ENCODE measurements around the gene KDF1.

DNA sequence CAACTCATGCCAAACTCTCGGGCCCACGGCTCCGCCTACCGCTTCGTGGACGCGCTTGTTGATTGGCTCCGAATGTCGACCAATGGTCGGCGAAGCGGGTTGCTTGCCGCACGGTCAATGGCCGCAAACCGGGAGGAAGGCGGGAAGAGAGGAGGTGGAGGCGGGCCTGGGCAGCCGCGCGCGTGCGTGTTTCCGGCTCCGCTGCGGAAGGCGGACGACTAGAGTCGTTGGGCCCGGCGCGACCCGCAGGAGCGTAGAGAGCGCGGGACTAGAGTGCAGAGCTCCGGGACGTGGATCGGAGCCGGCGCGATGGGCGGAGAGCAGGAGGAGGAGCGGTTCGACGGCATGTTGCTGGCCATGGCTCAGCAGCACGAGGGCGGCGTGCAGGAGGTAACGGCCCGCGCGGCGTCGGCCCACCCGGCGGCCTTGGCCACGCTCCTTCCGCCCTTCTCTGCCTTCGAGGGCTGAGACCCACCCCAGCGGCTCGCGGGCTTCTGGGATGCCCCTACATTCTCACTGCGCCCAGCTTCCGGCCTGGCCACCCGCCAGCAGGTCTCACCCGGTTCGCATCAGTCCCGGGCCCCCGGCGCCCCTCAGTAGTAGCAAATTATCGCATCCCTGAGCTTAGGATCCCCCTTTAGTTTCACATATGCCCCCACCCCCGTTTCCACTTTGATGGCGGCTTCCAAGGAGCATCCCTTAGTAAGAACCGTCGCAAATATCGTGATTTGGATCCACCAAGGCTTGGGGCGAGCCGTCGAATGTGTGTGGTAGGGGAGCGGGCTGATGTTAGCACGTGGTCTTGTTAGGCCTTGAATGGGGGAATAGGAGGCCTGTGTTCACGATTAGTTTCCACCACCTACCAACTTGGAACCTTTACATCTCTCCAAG, 38.5 kb downstream of the KDF1 start, which contains the start of gene NUDC:
- peak; percentile 85 to 92 for TF ChIP-seq POLR2A (IDR thresholded peaks at IDR 0.05; ENCODE audit: insufficient read depth in 1 of 2, low read depth in 2 of 2, low read length in 2 of 2)
- TF ChIP-seq ZNF34 (CRISPR knock-in tag; IDR thresholded peaks at IDR 0.05; ENCODE audit: borderline replicate concordance), result no peak
- TF ChIP-seq ZNF121 (CRISPR knock-in tag; IDR thresholded peaks at IDR 0.05), result 0 out of 2 replicates have a peak, but pooled peaks have one; percentile 39
- no peak for TF ChIP-seq ARNTL (CRISPR knock-in tag; IDR thresholded peaks at IDR 0.05)
- peak; percentile 63 for TF ChIP-seq MED8 (CRISPR knock-in tag; IDR thresholded peaks at IDR 0.05; ENCODE audit: insufficient replicate concordance)
- TF ChIP-seq, protein P1, sequence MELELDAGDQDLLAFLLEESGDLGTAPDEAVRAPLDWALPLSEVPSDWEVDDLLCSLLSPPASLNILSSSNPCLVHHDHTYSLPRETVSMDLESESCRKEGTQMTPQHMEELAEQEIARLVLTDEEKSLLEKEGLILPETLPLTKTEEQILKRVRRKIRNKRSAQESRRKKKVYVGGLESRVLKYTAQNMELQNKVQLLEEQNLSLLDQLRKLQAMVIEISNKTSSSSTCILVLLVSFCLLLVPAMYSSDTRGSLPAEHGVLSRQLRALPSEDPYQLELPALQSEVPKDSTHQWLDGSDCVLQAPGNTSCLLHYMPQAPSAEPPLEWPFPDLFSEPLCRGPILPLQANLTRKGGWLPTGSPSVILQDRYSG (CRISPR knock-in tag; IDR thresholded peaks at IDR 0.05), result no peak
- TF ChIP-seq NFE2L2 (IDR thresholded peaks at IDR 0.05; ENCODE audit: low read length), result no peak
